Erythroblast (primary cell): ENCODE results near the gene FLT4.

Source experiments
- GATA1 ChIP-seq: IDR thresholded peaks from 2 replicates; pipeline ENCODE4 v1.6.1; 2011; ENCODE audit warnings: low read depth, mild to moderate bottlenecking, control low read depth, low read length, moderate library complexity
- POLR2A ChIP-seq: IDR thresholded peaks from 2 replicates; pipeline ENCODE4 v1.6.1; 2011; ENCODE audit warnings: mild to moderate bottlenecking, low read length

DNA sequence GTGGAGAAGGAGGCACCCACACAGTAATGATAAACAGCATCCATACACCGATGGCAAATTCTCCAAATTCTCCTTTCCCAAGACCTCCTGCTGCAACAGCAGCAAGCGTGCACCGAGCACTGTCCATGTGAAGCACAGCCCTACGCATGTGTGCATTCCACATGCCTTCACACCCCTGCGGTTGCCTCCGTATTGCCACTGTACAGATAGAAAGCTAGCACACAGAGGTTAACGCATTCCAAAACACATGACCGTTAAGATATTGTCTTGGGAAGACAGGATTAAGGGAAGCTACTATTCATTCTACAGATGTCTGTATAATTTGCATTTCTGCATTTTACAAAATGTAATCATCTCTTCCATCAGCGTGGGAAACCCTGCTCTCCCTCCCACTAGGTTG, 6.6 kb downstream of the FLT4 start:
- TF ChIP-seq POLR2A (no peak), GATA1 (no peak)
